ENCODE measurements around the gene IER5L. TPM values are rescaled to one million over a fixed set of nuclear protein-coding genes. Genes with fewer than 3 reads are reported as not detected.
A peak's percentile ranks its signal among the peaks of the same experiment; 100 is the strongest.

The IER5L gene
- total RNA-seq, 2 experiments from 2014 or later: 3.7 to 4.1 TPM

DNA sequence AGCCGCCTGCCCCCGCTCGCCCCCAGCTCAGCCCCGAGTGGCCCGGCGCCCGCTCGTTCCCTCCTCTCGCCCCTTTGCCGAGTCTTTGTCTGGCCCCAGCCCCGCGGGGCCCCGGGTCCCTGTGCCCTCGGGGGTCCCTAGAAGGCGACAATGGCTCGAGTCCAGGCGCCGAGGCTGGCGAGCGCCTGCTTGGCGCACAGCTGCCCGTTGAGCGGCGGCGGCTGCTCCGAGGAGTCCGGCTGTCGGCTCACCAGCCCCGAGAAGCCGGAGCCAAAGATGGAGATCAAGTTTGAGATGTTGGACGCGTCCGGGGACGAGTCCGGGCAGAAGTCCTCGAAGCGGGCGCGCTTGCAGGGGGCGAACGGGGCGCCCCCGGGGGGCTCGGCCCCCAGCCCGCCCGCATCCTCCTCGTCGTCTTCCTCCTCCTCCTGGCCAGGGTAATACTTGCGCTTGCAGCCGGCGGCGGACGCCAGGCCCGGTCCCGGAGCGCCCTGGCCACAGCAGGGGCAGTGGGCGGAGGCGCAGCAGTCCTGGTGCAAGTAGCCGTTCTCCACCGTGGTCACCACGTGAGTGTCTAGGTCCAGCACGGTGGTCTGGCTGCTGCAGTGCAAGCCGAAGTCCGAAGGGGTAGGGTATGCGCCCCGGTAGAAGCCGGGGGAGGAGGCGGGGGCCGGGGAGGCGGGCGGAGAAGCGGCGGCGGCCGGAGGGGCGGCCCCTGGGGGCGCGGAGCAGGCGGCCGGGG, 1.2 kb downstream of the IER5L start:
- intact Hi-C loops (cut with micrococcal nuclease): loop anchor here (10.0 kb wide), 2 partner anchors 148 to 438 kb away; no protein-coding TSS in a partner anchor
- no peaks in the 10 kb centered on the region for H3K36me3 Mint-ChIP-seq (ENCODE audit: low read depth)
- H3K27me3 Mint-ChIP-seq: peaks cover 6% of the 10 kb centered on the region
- DNase-seq (peak; percentile 23), ATAC-seq (no peak)
- peaks cover 1% of the 10 kb centered on the region for H3K4me1 Mint-ChIP-seq (ENCODE audit: low read depth)
- no peaks in the 10 kb centered on the region for H3K9me3 Mint-ChIP-seq
- ChIA-PET CTCF (interaction anchor here (0.7 to 6.0 kb wide), 6 partner anchors 10 to 206 kb away, joined by 3 to 65 read pairs (median 6); no protein-coding TSS in a partner anchor), POLR2A (interaction anchor here (0.6 to 1.8 kb wide), 14 partner anchors 13 to 649 kb away, joined by 3 to 6 read pairs (median 4); no protein-coding TSS in a partner anchor)
- peak overlapping the region; percentile 80 for H3K4me3 Mint-ChIP-seq
- no peak overlapping the region for H3K27ac Mint-ChIP-seq
- TF ChIP-seq, protein P1, sequence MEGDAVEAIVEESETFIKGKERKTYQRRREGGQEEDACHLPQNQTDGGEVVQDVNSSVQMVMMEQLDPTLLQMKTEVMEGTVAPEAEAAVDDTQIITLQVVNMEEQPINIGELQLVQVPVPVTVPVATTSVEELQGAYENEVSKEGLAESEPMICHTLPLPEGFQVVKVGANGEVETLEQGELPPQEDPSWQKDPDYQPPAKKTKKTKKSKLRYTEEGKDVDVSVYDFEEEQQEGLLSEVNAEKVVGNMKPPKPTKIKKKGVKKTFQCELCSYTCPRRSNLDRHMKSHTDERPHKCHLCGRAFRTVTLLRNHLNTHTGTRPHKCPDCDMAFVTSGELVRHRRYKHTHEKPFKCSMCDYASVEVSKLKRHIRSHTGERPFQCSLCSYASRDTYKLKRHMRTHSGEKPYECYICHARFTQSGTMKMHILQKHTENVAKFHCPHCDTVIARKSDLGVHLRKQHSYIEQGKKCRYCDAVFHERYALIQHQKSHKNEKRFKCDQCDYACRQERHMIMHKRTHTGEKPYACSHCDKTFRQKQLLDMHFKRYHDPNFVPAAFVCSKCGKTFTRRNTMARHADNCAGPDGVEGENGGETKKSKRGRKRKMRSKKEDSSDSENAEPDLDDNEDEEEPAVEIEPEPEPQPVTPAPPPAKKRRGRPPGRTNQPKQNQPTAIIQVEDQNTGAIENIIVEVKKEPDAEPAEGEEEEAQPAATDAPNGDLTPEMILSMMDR (IDR thresholded peaks at IDR 0.05): no peak

DNA sequence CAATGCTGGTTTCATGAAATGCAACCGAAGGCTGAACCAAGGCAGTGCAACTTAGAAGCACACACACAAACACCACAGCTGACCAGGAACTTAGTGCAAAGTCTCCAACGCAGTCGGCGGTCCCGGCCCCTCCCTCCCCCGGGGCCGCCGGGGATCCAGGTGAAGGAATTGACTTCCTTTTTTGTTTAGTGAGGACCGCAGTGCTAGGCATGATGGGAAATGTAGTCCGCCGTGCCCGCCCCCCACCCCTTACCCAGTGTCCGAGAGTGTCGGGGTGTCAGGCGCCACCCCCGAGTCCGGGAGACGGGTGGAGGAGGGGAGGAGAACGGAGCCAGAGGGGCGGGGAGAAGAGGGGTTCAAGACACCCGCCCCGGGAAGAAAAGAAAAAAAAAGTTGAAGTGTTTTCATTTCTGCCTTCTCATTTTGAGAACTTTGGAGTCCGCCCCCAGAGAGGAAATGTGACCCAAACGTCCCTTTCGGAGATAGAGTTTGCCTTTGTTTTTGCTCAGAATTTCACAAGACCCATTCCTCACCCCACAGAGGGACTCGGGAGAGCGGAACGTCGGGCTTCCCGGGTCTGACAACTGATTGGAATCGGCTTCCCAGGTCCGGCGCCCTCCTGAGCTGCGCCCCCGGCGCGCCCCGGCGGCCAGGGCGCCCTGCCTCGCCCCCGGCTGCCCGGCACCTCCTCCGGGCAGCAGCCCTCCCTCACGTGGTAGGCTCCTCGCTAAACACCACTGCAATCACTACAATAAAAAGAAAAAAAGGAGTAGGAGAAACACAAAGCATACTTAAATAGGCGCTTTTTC, 2.0 kb downstream of the IER5L start:
- ChIA-PET POLR2A (interaction anchor here (0.7 to 1.2 kb wide), 3 partner anchors 14 to 650 kb away, joined by 3 to 4 read pairs (median 3); no protein-coding TSS in a partner anchor), CTCF (interaction anchor here (1.0 to 6.0 kb wide), 8 partner anchors 7 to 435 kb away, joined by 3 to 65 read pairs (median 5); no protein-coding TSS in a partner anchor)
- Mint-ChIP-seq H3K27me3 (peaks cover 6% of the 10 kb centered on the region), H3K36me3 (ENCODE audit: low read depth) (no peaks in the 10 kb centered on the region), H3K27ac (peak overlapping the region; percentile 81), H3K9me3 (no peaks in the 10 kb centered on the region), H3K4me3 (peak overlapping the region; percentile 80), H3K4me1 (ENCODE audit: low read depth) (peaks cover 1% of the 10 kb centered on the region)
- TF ChIP-seq, protein P1 (IDR thresholded peaks at IDR 0.05): no peak
- intact Hi-C loops (cut with micrococcal nuclease): loop anchor here (10.0 kb wide), 2 partner anchors 149 to 439 kb away; no protein-coding TSS in a partner anchor
- ATAC-seq (peak; percentile 66), DNase-seq (peak; percentile 89)

DNA sequence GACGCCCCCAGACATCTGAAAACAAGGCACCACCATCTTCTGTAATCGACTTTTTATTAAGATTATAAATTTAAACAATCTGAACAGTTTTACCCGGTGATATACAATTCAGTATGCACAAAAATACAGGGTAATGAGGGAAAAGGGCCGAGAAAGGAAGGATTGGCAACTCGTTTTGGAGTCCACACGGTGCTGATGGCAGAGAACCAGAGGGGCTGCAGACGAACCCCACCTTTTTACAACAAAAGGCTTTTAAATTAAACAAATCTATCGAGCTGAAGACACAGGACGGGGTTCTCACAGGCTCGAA, 2.6 kb downstream of the IER5L start:
- Mint-ChIP-seq H3K36me3 (ENCODE audit: low read depth) (no peaks in the 10 kb centered on the region), H3K27me3 (peaks cover 6% of the 10 kb centered on the region), H3K9me3 (no peaks in the 10 kb centered on the region), H3K4me1 (ENCODE audit: low read depth) (peaks cover 1% of the 10 kb centered on the region), H3K4me3 (peak overlapping the region; percentile 80), H3K27ac (peak overlapping the region; percentile 81)
- DNase-seq (no peak), ATAC-seq (no peak)
- intact Hi-C loops (cut with micrococcal nuclease): loop anchor here (10.0 kb wide), 2 partner anchors 149 to 439 kb away; no protein-coding TSS in a partner anchor
- ChIA-PET CTCF (interaction anchor here (1.0 to 6.0 kb wide), 9 partner anchors 7 to 436 kb away, joined by 3 to 65 read pairs (median 6); no protein-coding TSS in a partner anchor), POLR2A (interaction anchor here (1.2 kb wide), 1 partner anchor 142 kb away, joined by 3 read pairs; no protein-coding TSS in a partner anchor)
- TF ChIP-seq, protein P1 (IDR thresholded peaks at IDR 0.05): no peak

DNA sequence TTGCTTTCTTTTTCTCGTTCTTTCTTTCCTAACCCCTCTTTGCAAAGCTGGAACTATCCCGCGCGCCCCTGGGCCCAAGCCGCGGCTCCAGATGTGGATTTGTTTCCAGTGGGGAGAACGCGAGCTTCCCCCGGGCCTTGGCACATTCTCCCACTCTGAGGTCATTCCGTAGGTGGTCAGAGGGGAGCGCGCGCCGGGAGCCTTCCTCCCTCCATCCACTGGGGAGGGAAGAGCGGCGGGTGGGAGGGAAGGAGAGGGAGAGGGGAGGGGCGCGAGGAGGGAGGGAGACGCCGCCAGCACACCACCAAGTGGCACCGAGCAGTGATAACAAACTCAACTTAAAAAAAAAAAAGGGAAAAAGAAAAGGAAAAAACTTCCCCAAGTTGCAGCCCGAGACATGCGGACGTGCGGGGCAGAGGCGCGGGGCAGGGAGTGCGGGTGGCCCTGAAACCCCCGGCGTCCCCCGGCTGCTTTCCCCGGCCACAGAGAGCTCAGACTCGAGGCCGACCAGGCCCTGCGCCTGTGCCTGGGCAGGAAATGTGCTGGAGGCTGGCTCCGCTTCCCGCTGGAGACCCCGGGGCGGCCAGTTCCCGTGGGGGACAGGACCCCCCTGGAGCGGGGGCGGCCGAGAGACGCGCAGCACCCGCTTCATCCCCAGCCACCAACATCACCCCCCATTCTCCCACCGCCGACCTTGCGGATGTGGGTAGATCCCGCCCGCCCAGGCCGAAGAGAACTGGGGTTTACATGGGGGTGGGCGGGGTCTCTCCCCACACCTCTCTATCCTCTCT, 3.1 kb downstream of the IER5L start:
- ATAC-seq: no peak
- ChIA-PET CTCF (interaction anchor here (0.7 to 6.0 kb wide), 37 partner anchors 8 to 717 kb away, joined by 3 to 65 read pairs (median 5); partner anchors contain the start of gene C9orf50), POLR2A (interaction anchor here (0.6 to 1.6 kb wide), 9 partner anchors 24 to 319 kb away, joined by 3 to 11 read pairs (median 3); no protein-coding TSS in a partner anchor)
- no peaks in the 10 kb centered on the region for H3K9me3 Mint-ChIP-seq
- peaks cover 7% of the 10 kb centered on the region for H3K4me1 Mint-ChIP-seq (ENCODE audit: low read depth)
- peak overlapping the region; percentile 81 for H3K27ac Mint-ChIP-seq
- intact Hi-C loops (cut with micrococcal nuclease): loop anchor here (10.0 kb wide), 2 partner anchors 150 to 440 kb away; no protein-coding TSS in a partner anchor
- H3K4me3 Mint-ChIP-seq: peak overlapping the region; percentile 80
- DNase-seq: peak; percentile 69
- no peaks in the 10 kb centered on the region for H3K36me3 Mint-ChIP-seq (ENCODE audit: low read depth)
- H3K27me3 Mint-ChIP-seq: peaks cover 6% of the 10 kb centered on the region
- TF ChIP-seq, protein P1 (IDR thresholded peaks at IDR 0.05): no peak

Data from activated CD8-positive, alpha-beta T cell treated with anti-CD3 and anti-CD28 coated beads for 36 hours (primary cell).